SHP77 treated with DMSO at 0.1 percent for 48 hours (cell line): ENCODE measurements around the gene RPL29.

ENCODE experiments used
- DNase-seq: peaks from one replicate; lab custom pipeline; 2025; lab: John Stamatoyannopoulos, UW

Gene RPL29

DNA sequence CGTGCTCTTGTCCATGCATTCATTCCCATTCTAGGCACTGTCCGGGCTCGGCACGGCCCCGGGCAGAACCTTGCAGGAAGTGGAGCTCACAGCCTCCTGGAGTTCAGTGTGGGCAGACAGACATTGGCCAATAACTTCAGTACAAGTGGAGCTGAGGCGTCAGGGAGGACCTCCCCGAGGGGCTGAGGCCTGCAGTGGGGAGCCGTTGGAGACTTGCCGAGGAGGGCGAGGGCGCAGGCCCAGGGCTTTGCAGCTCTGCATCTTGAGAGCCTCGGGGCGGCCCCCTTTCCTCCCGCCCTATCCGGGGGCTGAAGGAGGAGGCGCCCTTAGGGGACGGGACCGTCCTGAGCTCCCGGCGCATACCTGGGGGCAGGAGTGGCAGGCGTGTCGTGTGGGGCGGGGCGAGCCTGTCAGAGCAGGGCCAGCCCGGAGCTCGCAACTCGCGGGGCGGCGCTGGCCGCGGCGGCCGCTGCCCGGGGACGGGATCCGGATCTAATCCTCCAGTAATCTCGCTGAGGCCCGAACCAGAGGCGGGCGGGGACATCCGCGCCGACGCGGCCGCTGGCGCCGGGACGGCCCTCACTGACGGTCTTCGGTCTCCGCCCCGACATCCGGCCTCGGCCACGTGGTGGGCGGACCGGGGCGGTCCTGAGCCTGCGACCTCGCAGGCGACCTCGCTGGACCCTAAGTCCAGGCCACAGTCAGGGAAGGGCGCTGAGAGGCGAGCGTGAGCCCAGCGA lies 12.7 kb downstream of the RPL29 start, which contains the start of gene ACY1:
Gene ACY1 (plus strand): TSS at position 698 of the 740 bp plus-strand sequence. CDS start 530 bp downstream, outside the sequence.
- no peak for DNase-seq

DNA sequence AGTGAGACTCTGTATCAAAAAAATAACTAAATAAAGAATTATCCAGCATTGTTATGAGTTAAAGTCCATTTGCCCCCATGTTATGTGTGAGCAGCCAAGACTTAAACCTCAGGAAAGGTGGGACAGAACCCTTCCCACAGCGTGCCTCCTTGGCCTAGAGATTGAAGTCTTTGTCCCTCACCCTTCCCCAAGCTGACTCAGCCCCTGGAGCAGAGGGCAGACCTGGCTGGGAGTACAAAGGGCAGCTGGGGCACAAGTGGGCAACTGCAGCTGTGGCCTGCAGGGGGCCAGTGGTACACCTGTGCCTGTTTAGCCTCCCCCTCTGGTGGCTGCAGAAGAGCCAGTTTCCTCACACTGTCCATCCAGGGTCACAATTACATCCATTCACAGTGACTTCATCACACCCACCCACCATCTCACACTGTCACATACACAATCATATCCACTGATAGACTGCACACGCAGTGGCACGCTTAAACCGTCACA lies 13.3 kb downstream of the RPL29 start:
- DNase-seq = peak; percentile 67

DNA sequence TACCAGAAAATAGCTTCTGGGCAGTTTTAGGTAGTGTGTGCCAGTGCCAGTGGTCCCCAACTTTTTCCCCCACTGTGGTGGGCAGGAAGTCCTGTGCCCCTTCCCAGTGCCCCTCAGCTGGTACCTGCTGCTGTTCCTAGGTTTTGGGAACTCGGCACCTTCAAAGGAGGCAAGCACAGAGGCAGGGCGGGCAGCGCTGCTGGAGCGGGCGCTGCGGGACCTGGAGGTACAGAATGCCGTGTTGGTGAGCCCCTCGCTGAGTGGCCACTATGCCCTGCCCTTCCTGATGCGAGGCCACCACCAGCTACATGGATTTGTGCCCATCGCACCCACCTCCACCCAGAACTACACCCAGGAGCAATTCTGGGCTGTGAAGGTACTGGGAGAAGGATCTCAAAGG lies 15.4 kb downstream of the RPL29 start:
- no peak for DNase-seq

DNA sequence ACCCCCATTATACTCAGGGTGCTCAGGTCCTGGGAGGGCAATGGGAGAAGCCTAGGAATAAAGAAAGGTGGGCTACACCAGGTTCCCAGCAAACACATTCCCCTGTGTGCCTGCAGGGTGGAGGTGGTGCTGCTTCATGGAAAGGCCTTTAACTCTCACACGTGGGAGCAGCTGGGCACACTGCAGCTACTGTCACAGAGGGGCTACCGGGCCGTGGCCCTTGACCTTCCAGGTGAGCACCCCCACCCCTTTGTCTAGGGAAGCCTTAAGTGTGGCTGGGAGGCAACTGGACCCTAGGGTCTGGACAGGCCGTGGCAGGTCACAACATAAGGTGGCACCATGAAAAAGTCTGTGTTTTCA lies 17.6 kb downstream of the RPL29 start:
- no peak for DNase-seq

DNA sequence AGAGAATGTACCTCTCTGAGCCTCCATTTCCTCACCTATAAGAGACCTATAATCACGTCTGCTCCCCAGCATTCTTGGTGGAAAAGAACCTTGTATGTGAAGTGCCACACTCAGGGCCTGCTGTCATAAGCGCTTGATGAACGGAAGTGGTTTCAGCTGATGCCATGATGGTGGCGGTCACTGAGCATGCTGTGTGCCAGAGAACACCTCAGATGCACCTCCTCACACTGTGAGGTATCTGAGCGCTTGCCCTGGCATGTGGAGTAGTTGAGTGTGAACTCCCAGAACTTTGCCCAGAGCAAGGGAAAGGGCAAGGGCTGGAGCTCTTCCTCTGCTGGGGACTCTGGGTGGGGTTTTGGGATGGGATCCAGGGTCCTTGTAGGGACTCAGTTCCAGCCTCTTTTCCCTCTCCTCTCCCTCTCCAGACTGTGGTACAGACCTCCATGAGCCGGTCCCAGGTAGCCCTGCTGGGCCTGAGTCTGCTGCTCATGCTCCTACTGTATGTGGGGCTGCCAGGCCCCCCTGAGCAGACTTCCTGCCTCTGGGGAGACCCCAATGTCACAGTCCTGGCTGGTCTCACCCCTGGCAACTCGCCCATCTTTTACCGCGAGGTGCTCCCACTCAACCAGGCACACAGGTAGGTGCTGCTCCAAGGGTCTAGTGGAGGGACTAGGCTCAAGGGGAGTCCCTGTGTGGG lies 18.1 kb downstream of the RPL29 start:
- no peak for DNase-seq

DNA sequence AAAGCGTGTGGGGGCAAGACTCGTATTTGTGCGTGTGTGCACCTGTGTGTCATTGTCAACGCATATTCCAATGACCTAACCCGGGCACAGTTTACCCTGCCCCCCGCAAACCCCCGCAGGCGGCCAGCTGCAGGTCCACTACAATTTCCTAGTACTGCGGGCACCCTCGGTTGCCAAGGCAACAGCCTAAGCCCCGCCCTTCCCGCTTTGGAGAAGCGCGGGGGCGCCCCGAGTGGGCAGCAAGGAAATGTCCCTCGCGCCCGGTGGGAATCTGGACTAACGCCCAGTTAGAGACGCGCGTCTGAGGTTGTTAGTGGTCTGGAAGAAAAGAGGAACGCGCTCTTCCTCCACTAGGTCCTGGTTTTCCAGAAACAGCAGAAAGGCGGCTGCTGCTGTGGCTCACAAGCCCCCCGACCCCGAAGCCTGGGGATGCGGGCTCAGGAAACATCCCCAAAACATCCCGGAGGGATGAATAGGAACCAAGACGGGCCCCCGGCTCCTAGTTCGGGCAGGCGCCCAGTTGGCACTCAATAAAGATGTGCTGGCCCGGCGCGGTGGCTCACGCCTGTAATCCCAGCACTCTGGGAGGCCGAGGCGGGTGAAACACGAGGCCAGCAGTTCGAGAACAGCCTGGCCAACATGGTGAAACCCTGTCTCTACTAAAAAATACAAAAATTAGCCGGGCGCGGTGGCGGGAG lies 19.7 kb downstream of the RPL29 start:
- DNase-seq = peak; percentile 21

DNA sequence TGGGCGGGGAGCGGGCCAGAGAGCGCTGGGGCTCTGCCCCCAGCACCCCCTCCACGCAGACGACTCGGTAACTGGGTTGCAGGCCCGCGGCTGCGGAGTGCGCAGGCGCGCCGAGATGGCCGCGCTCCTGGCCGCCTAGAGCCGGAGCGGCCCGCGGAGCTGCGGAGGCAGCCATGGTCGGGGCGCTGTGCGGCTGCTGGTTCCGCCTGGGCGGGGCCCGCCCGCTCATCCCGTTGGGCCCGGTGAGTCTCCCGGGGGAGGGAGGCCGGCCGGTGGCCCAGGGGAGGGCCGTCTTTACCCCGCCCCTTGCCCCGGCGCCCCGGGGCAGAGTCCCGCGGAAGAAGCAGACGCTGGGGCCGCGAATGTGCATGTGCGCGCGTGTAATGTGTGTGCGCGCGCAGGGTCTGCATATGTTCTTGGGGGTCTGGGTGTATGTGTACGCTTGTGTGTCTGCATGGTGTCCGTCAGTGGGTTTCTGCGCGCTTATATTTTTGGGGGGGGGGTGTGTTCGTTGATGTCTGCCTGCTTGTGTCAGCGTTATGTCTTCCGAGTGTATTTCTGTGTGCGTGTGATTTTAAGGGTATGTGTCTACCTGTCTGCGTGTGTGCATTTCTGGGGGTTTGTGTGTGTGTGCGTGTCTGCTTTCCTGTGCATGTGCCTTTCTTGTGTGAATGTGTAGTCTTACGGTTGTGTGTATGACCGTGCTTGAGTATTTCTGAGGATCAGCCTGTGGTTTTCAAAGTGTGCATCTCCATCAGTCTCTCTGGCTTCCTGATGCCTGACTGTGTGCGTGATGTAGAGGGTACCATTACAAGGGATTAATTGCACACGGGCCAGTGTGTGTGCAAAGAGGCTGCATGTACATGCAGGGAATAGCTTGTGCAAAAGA lies 20.5 kb downstream of the RPL29 start, which contains the start of gene ABHD14A:
Gene ABHD14A (plus strand): TSS at position 102 of the 889 bp plus-strand sequence. CDS start 72 bp downstream, at position 174.
- peak; percentile 15 for DNase-seq

DNA sequence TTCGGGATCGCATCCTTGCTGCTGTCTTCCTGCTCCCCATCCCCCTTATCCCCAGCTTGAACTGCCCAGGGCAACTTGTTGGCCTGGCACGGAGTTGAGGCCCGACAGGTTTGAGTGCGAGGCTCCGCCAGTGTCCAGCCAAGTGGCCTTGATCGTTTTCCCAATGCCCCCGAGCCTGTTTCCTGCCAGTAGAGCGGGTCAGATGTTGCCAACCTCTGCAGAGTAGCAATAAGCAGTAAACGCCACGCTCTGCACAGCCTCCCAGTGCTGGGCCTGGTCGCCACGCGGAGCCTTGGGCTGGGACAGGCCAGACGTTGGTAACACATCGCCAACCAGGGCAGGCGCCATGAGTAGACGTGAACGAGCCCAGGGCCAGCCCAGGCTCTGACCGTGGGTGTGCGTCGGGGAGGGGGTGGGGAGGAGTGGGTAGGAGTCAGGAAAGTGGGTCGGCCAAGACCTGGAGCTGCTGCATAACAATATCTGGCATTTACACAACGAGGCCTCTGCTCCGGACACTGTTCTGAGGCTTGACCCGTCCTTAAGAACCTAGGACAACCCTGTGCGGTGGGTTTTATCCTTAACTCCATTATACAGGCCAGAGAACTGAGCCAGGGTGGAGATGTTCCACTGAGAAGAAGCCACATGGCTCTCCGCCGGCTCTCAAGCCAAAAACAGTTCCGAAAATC lies 21.3 kb downstream of the RPL29 start:
- DNase-seq = no peak

DNA sequence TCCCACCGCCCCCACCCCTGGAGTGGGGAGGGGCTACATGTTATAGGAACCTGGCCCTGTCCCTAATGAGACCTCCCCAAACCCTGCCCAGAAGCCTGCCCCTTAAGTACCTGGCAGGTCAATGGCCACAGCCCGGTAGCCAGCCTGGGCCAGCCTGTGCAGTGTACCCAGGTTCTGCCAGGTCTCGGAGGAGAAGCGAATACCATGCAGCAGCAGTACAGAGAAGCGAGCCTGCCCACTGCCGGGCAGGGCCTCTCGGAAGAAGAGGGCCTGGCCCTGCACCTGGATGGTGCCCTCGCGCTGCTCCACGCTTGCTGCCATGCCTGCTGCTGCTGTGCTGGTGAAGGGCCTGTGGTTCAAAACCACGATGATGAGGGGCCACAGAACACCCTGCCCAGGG lies 24.3 kb downstream of the RPL29 start:
- no peak for DNase-seq

DNA sequence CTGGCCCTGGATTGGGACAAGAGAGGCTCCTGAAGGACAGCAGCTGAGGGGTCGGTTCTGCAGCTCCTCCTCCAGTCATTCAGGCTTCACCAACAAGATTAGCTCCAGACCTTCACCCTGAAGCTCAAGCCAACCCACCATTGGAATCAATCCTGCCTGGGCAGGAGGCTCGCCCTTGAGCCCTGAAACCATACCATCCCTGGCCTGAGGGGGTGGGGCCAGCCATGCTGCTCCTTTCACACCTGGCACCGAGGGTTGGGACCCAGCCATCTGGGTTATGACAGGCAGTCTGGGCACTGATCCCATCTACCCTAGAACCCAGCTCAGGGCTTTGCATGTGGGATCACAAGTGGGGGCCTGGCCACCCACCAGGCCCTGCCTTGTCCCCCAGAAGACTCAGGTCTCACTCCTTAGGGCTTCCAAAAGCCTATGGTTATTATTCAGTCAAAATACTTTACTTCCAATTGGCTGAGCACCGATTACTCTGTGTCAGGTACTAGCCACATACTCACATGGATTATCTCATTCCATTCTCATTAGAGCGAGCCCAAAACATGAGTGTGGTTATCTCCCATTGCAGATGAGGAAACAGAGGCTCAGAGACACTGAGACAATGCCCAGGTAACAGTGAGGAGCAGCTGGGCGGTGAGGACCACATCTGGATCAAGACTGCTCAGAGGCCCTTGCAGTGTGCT lies 24.9 kb downstream of the RPL29 start:
- no peak for DNase-seq

DNA sequence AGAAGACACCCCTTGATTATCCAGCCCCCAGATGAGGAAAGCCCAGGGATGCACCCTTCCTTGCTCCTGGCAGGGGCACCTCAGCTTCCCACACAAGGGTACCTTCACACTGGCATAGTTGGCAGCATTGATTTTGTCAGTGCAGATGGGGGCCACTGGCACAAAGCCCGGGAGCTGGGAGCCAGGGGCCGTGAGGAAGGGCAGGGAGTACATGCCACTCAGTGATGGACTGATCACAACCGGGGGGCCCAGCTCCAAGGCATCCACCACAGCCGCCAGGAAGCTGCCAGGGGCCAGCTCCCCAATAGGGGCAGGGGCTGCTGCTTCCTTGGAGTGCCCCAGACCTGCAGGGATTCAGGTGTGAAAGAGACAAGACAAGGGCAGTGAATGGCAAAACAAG lies 25.9 kb downstream of the RPL29 start:
- DNase-seq = no peak

DNA sequence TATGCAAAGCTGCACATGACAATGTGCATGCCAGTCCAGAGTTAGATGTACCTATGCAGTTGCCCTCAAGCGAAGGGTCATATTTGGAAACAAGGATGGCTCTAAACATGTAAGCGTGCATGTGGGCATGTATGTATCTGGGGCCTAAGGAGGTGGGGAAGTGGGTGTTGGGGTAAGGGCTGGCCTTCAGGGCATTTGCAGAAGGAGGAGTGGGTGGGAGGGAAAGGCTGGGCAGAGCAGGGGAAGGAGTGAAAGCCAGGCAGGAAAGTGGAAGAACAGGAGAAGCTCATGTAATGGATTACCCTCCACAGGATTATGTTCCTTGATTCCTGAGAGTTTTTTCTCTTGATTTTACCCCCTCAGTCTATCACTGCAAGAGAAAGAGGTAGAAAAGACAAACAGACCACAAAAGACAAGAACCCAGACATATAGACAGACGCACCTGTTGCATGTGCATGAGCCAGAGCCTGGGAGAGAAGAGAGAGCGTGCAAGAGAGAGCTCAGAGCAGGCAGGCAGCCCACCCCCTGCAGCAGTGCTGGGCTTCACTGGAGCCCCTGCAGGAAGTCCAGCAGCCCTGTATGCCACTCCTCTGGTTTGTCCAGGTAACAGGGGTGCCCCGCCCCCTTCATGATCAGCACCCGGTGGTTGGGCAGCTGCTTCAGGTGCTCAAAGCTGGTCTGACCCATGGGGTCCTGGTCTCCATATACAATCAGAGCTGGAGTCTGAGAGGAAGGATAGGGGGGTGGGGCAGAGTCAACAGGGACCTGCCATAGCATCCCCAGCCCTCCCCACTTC lies 26.6 kb downstream of the RPL29 start:
- DNase-seq = no peak

DNA sequence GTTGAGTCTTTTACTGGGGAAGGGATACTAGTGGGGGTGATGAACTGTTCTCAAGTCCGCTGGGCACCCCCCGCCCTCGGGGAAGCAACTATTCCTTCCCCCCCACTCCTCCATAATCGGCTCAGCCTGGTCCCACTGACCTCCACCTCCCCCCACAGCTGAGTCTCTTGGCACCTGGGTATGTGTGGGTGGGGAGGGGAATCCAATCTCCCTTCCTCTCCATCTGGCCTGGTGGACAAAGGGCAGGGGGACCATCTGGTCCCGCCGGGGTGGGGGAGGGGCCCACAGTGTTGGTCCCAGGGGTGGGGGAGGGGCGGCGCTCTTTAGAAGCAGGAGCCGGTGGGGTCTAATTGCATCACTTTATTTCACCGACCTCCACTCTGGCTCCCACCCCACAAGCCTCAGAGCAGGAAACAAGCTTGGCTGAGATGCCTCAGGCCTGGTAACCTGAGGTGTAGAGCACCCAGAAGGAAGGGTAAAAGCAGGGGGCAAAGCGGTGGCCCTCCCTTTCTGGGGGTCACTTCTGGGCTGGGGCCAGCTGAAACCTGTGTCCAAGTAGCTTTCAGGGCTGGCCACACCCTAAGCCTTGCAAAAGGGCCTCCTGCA lies 27.4 kb downstream of the RPL29 start:
- DNase-seq = no peak

DNA sequence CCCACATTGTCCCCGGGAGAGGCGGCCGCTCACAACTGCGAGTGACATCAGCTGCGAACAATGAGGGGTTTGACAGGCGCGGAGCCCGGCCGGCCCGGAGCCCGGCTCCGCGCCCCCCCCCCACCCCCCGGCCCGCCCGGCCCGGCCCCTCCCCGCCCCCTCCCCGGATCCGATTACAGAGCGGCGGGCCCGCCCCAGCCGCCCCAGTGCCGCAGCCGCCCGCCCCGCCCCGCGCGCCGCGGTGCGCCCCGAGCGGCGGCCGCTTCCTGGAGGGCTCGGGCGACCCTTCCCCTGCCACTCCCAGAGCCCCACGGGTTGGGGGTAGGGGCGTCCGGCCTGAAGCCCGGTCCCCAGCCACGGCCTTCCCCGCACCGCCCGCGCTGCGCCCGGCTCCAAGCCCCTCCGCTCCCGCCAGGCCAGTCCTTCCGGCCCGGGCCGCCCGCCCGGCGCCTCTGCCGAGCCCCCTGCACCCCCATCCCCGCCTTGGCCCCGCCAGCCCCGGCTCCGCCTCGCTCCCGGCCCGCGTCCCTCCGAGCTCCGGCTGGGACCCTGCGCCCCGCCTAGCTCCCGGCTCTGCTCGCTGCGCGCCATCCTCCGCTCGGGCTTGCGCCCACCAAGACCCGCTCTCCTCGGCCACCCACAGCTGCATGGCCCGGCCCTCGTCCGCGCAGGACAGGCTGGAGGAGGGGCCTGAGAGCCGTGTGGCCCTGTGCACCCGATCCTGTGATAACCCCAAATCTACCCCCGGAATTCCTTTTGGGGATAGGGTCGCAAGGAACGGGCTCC lies 28.1 kb downstream of the RPL29 start, which contains the start of gene PCBP4:
Gene PCBP4 (minus strand): TSS at position 71 of the 786 bp plus-strand sequence. CDS start 6,214 bp downstream, outside the sequence.
- DNase-seq = no peak

DNA sequence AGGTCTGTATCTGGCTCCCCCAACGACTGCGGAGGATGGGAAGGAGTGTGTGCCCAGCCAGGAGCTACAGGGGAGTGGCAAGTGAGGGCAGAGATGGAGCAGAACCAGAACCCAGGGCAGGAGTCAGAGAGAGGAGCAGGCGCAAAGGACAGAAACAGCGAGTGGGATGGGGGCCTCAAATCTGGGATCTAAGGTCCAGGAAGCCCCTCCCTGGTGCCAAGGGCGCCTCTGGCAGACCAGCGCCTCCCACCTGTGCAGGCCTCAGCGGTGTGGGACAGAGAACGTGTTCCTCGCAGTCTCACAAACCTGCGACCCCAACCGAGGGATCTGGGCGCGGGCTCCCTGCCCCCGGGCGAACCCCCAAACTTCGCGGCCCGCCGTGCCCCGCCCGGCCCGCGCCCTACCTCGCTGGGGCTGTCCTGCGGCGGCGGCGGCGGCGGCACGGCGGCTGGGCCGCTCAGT lies 28.7 kb downstream of the RPL29 start:
- no peak for DNase-seq

DNA sequence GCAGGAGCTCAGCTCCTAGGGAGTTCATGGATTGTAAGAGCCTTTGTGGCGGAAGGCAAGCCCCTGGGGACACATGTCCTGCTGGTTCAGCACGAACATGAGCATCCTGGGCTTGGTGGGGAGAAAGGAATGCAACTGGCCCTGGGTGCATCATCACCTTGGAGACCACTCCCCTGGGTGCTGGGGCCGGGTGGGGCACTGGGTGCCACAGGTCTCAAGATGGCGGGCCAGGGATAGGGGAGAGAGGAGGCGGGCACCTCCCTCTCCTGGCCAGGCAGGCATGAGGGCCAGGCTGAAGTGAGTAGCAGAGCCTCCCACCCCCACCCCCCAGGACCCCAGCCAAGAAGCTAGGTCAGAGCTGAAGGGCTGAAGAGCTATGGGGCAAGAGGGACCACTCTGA lies 29.2 kb downstream of the RPL29 start:
- DNase-seq = no peak

DNA sequence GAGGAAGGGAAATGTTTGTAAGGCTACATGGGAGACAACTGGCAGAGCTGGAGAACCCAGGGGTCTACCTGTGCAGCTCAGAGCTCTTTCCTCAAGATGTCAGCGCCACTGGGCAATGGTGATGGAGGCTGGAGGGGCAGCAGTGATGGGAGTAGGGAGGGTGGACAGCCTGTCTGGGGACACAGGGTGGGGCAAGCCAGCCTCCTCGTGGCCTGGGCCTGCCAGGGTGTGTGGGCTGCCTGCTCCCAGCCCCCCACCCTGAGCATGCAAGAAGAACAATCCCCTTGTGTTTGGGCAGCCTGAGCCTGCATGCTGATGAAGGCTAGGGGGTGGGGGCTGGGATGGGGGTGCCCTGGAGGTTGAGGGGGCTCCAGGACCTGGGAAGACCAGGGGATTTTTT lies 29.7 kb downstream of the RPL29 start:
- DNase-seq = no peak

DNA sequence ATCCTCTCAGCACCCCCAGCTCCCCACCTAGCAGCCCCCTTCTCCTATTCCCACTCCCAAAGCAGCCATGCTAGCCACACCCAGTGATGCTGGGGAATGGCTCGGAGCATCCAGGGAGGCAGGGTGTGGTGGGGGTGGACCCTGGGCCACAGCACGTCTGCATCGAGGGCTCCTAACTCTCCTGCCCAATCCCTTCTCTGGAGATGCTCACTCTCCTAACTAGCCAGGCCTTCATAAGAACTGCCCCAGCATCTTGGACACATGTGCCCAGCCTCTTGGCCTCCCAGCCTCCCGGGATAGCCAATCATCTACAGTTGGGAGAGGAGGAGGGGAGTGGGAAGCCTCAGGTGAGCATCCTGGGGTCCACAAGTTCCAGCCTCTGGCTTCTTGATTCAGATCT lies 31.2 kb downstream of the RPL29 start:
- no peak for DNase-seq
